NB4 (cell line): ENCODE results near the gene NCOA3.
A peak's percentile ranks its signal among the peaks of the same experiment; 100 is the strongest.

ENCODE experiments used
- DNase-seq: peaks from one replicate; pipeline ENCODE4 v3.0.0; 2010; ENCODE audit warnings: low read depth
- H3K4me3 ChIP-seq: one replicate; pipeline ENCODE4 v1.5.1; 2011; ENCODE audit warnings: mild to moderate bottlenecking, low read depth, low read length, moderate library complexity
- MYC ChIP-seq: IDR thresholded peaks from 2 replicates; pipeline ENCODE4 v1.6.1; 2011; ENCODE audit warnings: low read depth, low read length
- POLR2A ChIP-seq: IDR thresholded peaks from 2 replicates; pipeline ENCODE4 v1.6.1; 2011; ENCODE audit warnings: mild to moderate bottlenecking; ENCODE audit not compliant: insufficient read length; ENCODE audit errors: extremely low read depth
- TF ChIP-seq, protein P1 (sequence below): IDR thresholded peaks from 2 replicates; pipeline ENCODE4 v1.6.1; 2011; ENCODE audit warnings: low read depth, low read length
- TF ChIP-seq, protein P2 (sequence below): IDR thresholded peaks from one replicate; pipeline ENCODE4 v1.5.1; 2012; ENCODE audit warnings: low read depth, low read length

The NCOA3 gene

GRCh38 chr20:47612670-47613069 is 111.0 kb downstream of the NCOA3 start:
- TF ChIP-seq, protein P1, sequence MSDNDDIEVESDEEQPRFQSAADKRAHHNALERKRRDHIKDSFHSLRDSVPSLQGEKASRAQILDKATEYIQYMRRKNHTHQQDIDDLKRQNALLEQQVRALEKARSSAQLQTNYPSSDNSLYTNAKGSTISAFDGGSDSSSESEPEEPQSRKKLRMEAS: no peak
- TF ChIP-seq POLR2A (no peak), MYC (no peak)
- TF ChIP-seq, protein P2, sequence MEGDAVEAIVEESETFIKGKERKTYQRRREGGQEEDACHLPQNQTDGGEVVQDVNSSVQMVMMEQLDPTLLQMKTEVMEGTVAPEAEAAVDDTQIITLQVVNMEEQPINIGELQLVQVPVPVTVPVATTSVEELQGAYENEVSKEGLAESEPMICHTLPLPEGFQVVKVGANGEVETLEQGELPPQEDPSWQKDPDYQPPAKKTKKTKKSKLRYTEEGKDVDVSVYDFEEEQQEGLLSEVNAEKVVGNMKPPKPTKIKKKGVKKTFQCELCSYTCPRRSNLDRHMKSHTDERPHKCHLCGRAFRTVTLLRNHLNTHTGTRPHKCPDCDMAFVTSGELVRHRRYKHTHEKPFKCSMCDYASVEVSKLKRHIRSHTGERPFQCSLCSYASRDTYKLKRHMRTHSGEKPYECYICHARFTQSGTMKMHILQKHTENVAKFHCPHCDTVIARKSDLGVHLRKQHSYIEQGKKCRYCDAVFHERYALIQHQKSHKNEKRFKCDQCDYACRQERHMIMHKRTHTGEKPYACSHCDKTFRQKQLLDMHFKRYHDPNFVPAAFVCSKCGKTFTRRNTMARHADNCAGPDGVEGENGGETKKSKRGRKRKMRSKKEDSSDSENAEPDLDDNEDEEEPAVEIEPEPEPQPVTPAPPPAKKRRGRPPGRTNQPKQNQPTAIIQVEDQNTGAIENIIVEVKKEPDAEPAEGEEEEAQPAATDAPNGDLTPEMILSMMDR: no peak
- no peak overlapping the region for H3K4me3 ChIP-seq
- DNase-seq: no peak

GRCh38 chr20:47614703-47615309 is 113.1 kb downstream of the NCOA3 start:
- DNase-seq: no peak
- TF ChIP-seq, protein P1: no peak
- TF ChIP-seq, protein P2: no peak
- TF ChIP-seq MYC (no peak), POLR2A (no peak)
- H3K4me3 ChIP-seq: no peak overlapping the region

DNA sequence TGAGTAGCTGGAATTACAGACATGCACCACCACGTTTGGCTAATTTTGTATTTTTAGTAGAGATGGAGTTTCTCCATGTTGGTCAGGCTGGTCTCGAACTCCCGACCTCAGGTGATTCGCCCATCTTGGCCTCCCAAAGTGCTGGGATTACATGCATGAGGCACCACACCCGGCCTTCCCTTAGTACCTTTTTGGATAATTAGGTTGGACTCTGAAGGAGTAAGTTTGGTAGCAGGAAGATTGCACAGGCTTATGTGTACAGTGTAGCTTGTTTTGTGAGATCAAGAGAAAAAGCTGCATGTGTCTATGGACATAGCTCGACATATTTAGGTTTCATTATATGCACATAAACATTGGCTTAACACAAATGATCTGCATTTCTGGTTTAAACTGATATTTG is 116.8 kb downstream of the NCOA3 start:
- no peak for DNase-seq
- H3K4me3 ChIP-seq: no peak overlapping the region
- TF ChIP-seq, protein P2: no peak
- TF ChIP-seq, protein P1: no peak
- TF ChIP-seq MYC (no peak), POLR2A (no peak)

DNA sequence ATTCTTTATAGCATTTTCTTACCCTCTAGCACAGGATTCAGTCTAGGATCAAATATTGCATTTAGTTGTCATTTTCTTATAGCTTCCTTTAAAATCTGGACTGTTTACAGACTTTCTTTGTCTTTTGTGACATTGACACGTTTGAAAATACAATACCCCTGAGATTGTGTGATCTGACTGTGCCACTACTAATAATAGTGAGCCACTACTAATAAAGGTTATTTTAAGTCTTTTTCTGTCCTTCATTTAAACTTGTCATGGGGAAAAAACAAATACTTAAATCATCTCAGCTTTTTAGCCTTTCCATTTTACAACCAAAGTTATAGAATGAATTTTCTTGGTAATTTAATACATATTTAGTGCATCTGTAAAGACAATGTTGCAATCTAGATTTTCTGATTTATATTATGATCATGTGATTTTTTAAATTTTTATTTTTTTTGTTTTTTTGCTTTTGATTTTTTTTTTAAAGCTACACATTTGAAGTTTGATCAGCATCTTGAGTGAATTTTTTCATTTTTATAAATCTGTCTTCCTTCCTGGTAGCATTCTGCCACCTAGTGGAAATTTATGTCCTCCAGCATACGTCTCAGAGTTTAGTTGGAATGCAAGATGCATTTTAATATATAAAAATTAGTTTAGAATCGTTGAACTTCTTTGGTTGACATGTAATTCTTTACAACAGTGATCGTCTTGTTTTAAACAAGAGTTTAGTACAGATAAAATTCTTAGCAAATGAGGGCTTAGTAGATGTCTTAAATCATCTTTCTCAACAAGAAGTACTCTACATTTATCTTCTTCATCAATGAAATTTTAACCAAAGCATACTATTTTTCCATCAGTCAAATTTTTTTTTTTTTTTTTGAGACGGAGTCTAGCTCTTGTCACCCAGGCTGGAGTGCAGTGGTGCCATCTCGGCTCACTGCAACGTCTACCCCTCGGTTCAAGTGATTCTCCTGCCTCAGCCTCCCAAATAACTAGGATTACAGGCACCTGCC is 119.4 kb downstream of the NCOA3 start:
- peak; percentile 70 for DNase-seq
- TF ChIP-seq, protein P2: peak; percentile 76
- TF ChIP-seq POLR2A (no peak), MYC (no peak)
- TF ChIP-seq, protein P1: no peak
- H3K4me3 ChIP-seq: no peak overlapping the region

DNA sequence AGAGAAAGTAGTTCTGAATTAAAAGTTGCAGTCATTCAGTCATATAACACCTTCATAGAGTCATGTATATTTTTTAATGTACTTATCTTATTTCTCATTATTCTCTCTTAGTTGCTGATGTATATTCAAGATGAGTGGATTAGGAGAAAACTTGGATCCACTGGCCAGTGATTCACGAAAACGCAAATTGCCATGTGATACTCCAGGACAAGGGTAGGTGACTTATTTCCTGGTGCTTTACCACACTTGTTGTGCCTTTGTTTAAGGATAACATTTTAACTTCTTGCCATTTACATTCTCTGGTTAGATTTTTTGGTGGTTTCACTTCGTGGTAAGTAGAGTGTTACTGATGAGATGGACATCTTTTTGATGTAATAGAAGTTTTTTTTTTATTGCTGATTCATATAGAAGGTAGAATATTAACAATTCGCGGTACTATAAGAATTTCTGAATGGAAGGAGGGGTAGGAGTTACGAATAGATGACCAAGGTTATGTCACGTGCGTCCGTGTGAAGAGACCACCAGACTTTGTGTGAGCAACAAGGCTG is 120.5 kb downstream of the NCOA3 start:
- DNase-seq: no peak
- H3K4me3 ChIP-seq: no peak overlapping the region
- TF ChIP-seq, protein P1: no peak
- TF ChIP-seq POLR2A: no peak
- TF ChIP-seq, protein P2: no peak
- TF ChIP-seq MYC: no peak
